ENCODE results near the gene PNPT1.
"Not testable (repeated sequence)": the region's sequence is repeated elsewhere in the genome, so short reads cannot be mapped to it uniquely, and the experiment has no call there.

GRCh38 chr2:55715178-55715577 is 21.5 kb upstream of the PNPT1 start:
- not testable (repeated sequence) for TF ChIP-seq ZBTB10 (tag by site-specific recombination; IDR thresholded peaks at IDR 0.05); ZIC2 (tag by site-specific recombination; IDR thresholded peaks at IDR 0.05); CTCF (tag by site-specific recombination; IDR thresholded peaks at IDR 0.05); ZNF350 (tag by site-specific recombination; IDR thresholded peaks at IDR 0.05); ZNF558 (tag by site-specific recombination; IDR thresholded peaks at IDR 0.05); SCRT1 (tag by site-specific recombination; IDR thresholded peaks at IDR 0.05; ENCODE audit: borderline replicate concordance); ZNF274 (IDR thresholded peaks at IDR 0.05; ENCODE audit: low read length); ZNF274 (tag by site-specific recombination; IDR thresholded peaks at IDR 0.05; ENCODE audit: borderline replicate concordance); ZBTB44 (tag by site-specific recombination; IDR thresholded peaks at IDR 0.05)

All from HEK293 (cell line).